GM12873 (cell line): Measurements from ENCODE around the gene SPPL2C.

Experiments used
- CTCF ChIP-seq: IDR thresholded peaks from 2 replicates; pipeline ENCODE4 v1.5.1; 2012; ENCODE audit warnings: low read depth, mild to moderate bottlenecking, moderate library complexity, low read length, control low read depth; ENCODE audit not compliant: insufficient read depth; ENCODE audit errors: missing control alignments

The SPPL2C gene

GRCh38 chr17:45850011-45850410 is 5.3 kb downstream of the SPPL2C start:
- TF ChIP-seq CTCF, result no peak

- TF ChIP-seq CTCF, result no peak
Observed at GRCh38 chr17:45850468-45850867, 5.8 kb downstream of the SPPL2C start.

- TF ChIP-seq CTCF, result no peak
Observed at GRCh38 chr17:45851022-45851421, 6.3 kb downstream of the SPPL2C start.

GRCh38 chr17:45851464-45851863 is 6.8 kb downstream of the SPPL2C start:
- TF ChIP-seq CTCF, result no peak

- no peak for TF ChIP-seq CTCF
Observed at GRCh38 chr17:45851873-45852272, 7.2 kb downstream of the SPPL2C start.

GRCh38 chr17:45852535-45853297 is 8.0 kb downstream of the SPPL2C start:
- peak; percentile 78 for TF ChIP-seq CTCF

GRCh38 chr17:45854209-45854608 is 9.5 kb downstream of the SPPL2C start:
- no peak for TF ChIP-seq CTCF
